DOHH2 (cell line): ENCODE results near the gene DAAM1.

Experiments used
- H3F3A ChIP-seq: fragments of 200-600 bp; sonication (generic), shearing (Covaris generic); 2 replicates; pipeline ENCODE4 v1.6.0; 2016; ENCODE audit warnings: antibody characterized with exemption, mild to moderate bottlenecking; ENCODE audit not compliant: control insufficient read depth, insufficient read depth
- H3K27ac ChIP-seq: fragments of 200-600 bp; sonication (generic); 2 replicates; pipeline ENCODE4 v1.5.1; 2014; ENCODE audit warnings: low read depth, mild to moderate bottlenecking, low read length, moderate library complexity
- H3K27me3 ChIP-seq: fragments of 200-600 bp; sonication (generic); 2 replicates; pipeline ENCODE4 v1.6.1; 2014; ENCODE audit warnings: mild to moderate bottlenecking, low read length, mixed read lengths; ENCODE audit not compliant: control insufficient read depth
- H3K36me3 ChIP-seq: fragments of 200-600 bp; sonication (generic); 2 replicates; pipeline ENCODE4 v1.6.1; 2014; ENCODE audit warnings: mild to moderate bottlenecking, low read length, moderate library complexity, mixed read lengths; ENCODE audit not compliant: control insufficient read depth
- H3K4me1 ChIP-seq: fragments of 200-600 bp; sonication (generic); 2 replicates; pipeline ENCODE4 v1.6.1; 2014; ENCODE audit warnings: mild to moderate bottlenecking, low read length, mixed read lengths; ENCODE audit not compliant: control insufficient read depth
- H3K4me2 ChIP-seq: fragments of 200-600 bp; sonication (generic); 2 replicates; pipeline ENCODE4 v1.6.0; 2014; ENCODE audit warnings: mild to moderate bottlenecking, low read length, moderate library complexity
- H3K4me3 ChIP-seq: fragments of 200-600 bp; sonication (generic); 2 replicates; pipeline ENCODE4 v1.5.1; 2014; ENCODE audit warnings: mild to moderate bottlenecking, low read length, mixed read lengths
- H3K79me2 ChIP-seq: fragments of 200-600 bp; sonication (generic); 2 replicates; pipeline ENCODE4 v1.6.1; 2014; ENCODE audit warnings: mild to moderate bottlenecking, low read length, mixed read lengths; ENCODE audit not compliant: control insufficient read depth
- H3K9me2 ChIP-seq: fragments of 200-600 bp; sonication (generic); replicated peaks from 2 replicates; pipeline ENCODE4 v1.6.1; 2014; ENCODE audit warnings: mild to moderate bottlenecking, low read length, mixed read lengths; ENCODE audit not compliant: control insufficient read depth
- H3K9me3 ChIP-seq: fragments of 200-600 bp; sonication (generic); 2 replicates; pipeline ENCODE4 v1.6.1; 2014; ENCODE audit warnings: antibody characterized with exemption, low read length, mixed read lengths; ENCODE audit not compliant: control insufficient read depth, insufficient read depth
- H4K20me1 ChIP-seq: fragments of 200-600 bp; sonication (generic); 2 replicates; pipeline ENCODE4 v1.6.0; 2014; ENCODE audit warnings: low read depth, mild to moderate bottlenecking, antibody characterized with exemption, low read length, moderate library complexity; ENCODE audit not compliant: control insufficient read depth, insufficient read depth
- CTCF ChIP-seq: fragments of 200-600 bp; sonication (generic); IDR thresholded peaks from one replicate; pipeline ENCODE4 v1.5.1; 2014; ENCODE audit warnings: antibody characterized with exemption, mild to moderate bottlenecking, low read depth, low read length; ENCODE audit not compliant: poor library complexity, severe bottlenecking
- EZH2phosphoT487 ChIP-seq: fragments of 200-600 bp; sonication (generic); IDR thresholded peaks from 2 replicates; pipeline ENCODE4 v1.6.1; 2017; ENCODE audit warnings: borderline replicate concordance, mild to moderate bottlenecking, antibody characterized with exemption, low read length, moderate library complexity, mixed read lengths

The DAAM1 gene

DNA sequence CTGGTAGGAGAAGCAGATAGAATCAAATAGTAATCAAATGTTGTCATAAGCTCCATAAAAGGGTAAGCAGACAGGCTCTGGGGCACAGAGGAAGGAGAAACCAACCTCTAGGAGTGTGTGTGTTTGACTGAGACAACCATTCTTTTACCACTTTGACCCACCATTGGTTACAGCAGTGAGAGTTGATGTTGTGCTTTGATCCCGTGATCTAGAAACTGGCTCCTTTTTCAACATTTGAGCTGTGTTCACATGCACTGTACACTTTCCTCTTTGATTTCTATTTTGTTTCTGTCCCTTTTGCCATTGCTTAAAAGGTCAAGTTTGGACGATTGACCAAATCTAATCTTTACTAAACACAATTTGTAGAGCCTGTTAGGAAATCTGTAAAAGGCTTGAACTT, 108.0 kb downstream of the DAAM1 start:
- peaks cover 56% of the 10 kb centered on the region for H3K36me3 ChIP-seq
- H3K27ac ChIP-seq, result no peak overlapping the region
- H3K4me1 ChIP-seq, result peaks cover 78% of the 10 kb centered on the region
- H3K79me2 ChIP-seq, result peaks cover 39% of the 10 kb centered on the region
- no peaks in the 10 kb centered on the region for H3K9me3 ChIP-seq
- no peaks in the 10 kb centered on the region for H3K9me2 ChIP-seq
- peaks cover 5% of the 10 kb centered on the region; the same call in 1 of the 2 replicates for H3F3A ChIP-seq
- H4K20me1 ChIP-seq, result no peaks in the 10 kb centered on the region
- H3K4me3 ChIP-seq, result no peak overlapping the region
- no peaks in the 10 kb centered on the region for H3K27me3 ChIP-seq
- TF ChIP-seq CTCF, result no peak
- no peak for TF ChIP-seq EZH2phosphoT487
- H3K4me2 ChIP-seq, result peak overlapping the region; percentile 60

- no peak overlapping the region for H3K27ac ChIP-seq
- no peaks in the 10 kb centered on the region for H3K9me2 ChIP-seq
- H3K4me3 ChIP-seq, result peak overlapping the region; percentile 45
- no peaks in the 10 kb centered on the region for H3K9me3 ChIP-seq
- TF ChIP-seq CTCF (no peak), EZH2phosphoT487 (no peak)
- H4K20me1 ChIP-seq, result no peaks in the 10 kb centered on the region
- no peaks in the 10 kb centered on the region for H3K27me3 ChIP-seq
- H3K36me3 ChIP-seq, result peaks cover 54% of the 10 kb centered on the region
- peaks cover 85% of the 10 kb centered on the region for H3K4me1 ChIP-seq
- peaks cover 5% of the 10 kb centered on the region; the same call in 1 of the 2 replicates for H3F3A ChIP-seq
- H3K79me2 ChIP-seq, result peaks cover 45% of the 10 kb centered on the region
- peak overlapping the region; percentile 60 for H3K4me2 ChIP-seq
These were observed 108.8 kb downstream of the DAAM1 start for GRCh38 chr14:59297071-59297776.

DNA sequence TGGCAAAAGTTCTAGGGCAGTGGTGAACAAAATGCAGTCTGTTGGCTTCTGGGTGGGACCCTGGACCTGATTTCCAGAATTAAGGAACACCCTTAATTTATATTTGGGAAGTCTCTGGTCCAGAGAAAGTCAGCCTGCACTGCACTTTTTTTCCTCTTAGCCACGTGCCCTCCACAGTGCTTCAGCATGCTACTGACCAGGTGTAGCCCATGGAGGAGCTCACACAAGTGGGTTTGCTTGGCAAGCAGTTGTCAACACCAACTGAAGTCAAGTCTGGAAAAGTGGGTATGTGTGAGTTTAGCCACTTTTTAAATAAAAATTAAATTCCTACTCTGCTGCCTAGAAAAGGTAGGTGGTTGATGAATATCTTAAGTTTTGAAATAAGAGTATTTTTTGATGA, 111.3 kb downstream of the DAAM1 start:
- H3K27me3 ChIP-seq, result no peaks in the 10 kb centered on the region
- no peaks in the 10 kb centered on the region for H4K20me1 ChIP-seq
- H3K4me2 ChIP-seq, result peak overlapping the region; percentile 60
- peaks cover 38% of the 10 kb centered on the region for H3K36me3 ChIP-seq
- no peaks in the 10 kb centered on the region for H3K9me3 ChIP-seq
- peaks cover 64% of the 10 kb centered on the region for H3K79me2 ChIP-seq
- peaks cover 100% of the 10 kb centered on the region for H3K4me1 ChIP-seq
- H3K27ac ChIP-seq, result peak overlapping the region; percentile 86
- peaks cover 5% of the 10 kb centered on the region; the same call in 1 of the 2 replicates for H3F3A ChIP-seq
- TF ChIP-seq EZH2phosphoT487 (no peak), CTCF (no peak)
- H3K4me3 ChIP-seq, result peak overlapping the region; percentile 12; the same call in 1 of the 2 replicates
- no peaks in the 10 kb centered on the region for H3K9me2 ChIP-seq
